ENCODE data around the gene CDH6. TPM values are rescaled to one million over a fixed set of nuclear protein-coding genes. Genes with fewer than 3 reads are reported as not detected.

Gene CDH6
- total RNA-seq, 2 donors from 2014 or later: 1.1 to 2.2 TPM

DNA sequence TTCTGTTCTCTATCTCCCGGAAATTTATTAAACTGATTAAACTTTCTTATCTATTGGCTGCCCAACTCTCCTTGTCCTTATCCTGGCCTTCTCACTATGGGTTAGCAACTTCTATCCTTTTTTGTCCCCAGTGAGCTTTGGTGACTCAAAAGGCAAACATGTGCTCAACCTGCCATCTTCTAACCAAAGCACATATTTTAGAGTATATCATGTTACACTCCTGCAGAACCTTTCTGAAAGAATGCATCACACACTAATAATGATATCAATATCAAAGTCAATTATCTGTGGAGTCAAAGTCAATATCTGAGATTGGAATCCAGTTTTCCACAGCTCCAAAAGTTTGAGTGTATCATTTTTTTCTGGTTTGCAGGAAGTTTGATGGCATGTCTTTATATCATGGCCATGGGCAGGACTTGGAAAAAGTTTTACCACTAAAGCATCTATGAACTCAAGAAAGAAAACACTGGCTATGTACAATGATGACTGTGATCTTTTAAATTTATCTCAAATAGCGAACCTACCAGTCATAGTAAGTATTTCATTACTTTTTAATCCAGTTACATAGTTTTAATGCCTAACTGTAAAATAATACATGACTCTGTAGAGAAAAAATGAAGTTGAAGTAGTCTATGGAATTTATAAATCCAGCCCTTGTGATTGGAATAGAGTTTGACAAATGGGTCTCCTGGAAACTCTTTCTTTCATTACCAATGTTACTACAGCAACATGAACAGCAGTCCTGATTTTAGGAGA is 171.6 kb downstream of the CDH6 start:
- Histone ChIP-seq H3K4me1 (no peaks in the 10 kb centered on the region), H3K36me3 (no peaks in the 10 kb centered on the region), H3K4me3 (no peak overlapping the region), H3K27ac (no peak overlapping the region), H3K27me3 (no peaks in the 10 kb centered on the region), H3K9me3 (no peaks in the 10 kb centered on the region)
- DNase-seq (ENCODE audit: low spot score): no peak
- TF ChIP-seq, protein P1, sequence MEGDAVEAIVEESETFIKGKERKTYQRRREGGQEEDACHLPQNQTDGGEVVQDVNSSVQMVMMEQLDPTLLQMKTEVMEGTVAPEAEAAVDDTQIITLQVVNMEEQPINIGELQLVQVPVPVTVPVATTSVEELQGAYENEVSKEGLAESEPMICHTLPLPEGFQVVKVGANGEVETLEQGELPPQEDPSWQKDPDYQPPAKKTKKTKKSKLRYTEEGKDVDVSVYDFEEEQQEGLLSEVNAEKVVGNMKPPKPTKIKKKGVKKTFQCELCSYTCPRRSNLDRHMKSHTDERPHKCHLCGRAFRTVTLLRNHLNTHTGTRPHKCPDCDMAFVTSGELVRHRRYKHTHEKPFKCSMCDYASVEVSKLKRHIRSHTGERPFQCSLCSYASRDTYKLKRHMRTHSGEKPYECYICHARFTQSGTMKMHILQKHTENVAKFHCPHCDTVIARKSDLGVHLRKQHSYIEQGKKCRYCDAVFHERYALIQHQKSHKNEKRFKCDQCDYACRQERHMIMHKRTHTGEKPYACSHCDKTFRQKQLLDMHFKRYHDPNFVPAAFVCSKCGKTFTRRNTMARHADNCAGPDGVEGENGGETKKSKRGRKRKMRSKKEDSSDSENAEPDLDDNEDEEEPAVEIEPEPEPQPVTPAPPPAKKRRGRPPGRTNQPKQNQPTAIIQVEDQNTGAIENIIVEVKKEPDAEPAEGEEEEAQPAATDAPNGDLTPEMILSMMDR (IDR thresholded peaks at IDR 0.05): no peak

DNA sequence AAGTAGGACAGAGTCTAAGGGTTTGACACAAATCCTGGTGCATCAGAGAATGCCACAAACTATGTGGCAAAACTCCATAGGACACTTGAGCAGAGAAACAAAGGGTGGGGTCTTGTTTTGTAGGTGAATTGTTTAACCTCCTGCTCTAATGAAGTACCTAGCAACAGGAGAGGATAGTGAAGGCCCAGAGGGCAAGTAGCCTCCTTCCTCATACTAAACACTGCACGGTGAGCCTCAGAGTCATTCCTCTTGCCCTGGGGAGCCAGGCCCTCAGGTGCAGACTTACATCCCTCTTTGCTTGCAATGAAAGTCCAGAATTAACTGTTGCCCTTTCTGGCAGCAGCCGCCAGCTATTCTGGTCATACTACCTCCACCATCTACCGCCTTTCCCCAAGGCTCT is 172.3 kb downstream of the CDH6 start:
- Histone ChIP-seq H3K9me3 (no peaks in the 10 kb centered on the region), H3K36me3 (no peaks in the 10 kb centered on the region), H3K4me1 (no peaks in the 10 kb centered on the region), H3K27ac (no peak overlapping the region), H3K27me3 (no peaks in the 10 kb centered on the region), H3K4me3 (no peak overlapping the region)
- no peak for DNase-seq (ENCODE audit: low spot score)
- TF ChIP-seq, protein P1 (IDR thresholded peaks at IDR 0.05): no peak

DNA sequence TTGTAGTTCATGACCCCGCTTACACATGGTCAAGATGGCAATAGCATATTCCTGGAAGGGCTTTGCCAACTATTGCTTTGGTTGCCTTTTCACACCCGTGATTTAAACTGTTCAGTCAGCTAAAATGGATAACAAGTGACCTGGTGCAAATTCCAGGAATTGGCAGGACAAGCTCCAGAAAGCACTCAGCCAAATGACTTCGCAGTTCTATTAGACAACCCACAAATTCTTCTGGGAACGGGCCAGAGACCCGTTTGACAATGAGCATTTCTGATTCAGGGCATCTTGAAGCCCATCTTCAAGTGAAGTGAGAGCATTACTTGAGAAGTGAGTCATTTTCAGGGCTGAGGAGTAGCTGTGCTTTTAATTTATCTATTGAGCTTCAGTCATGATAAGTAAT is 173.5 kb downstream of the CDH6 start:
- H3K27ac ChIP-seq: no peak overlapping the region
- no peaks in the 10 kb centered on the region for H3K9me3 ChIP-seq
- no peaks in the 10 kb centered on the region for H3K4me1 ChIP-seq
- no peaks in the 10 kb centered on the region for H3K36me3 ChIP-seq
- TF ChIP-seq, protein P1 (IDR thresholded peaks at IDR 0.05): no peak
- DNase-seq (ENCODE audit: low spot score): no peak
- H3K4me3 ChIP-seq: no peak overlapping the region
- H3K27me3 ChIP-seq: no peaks in the 10 kb centered on the region

DNA sequence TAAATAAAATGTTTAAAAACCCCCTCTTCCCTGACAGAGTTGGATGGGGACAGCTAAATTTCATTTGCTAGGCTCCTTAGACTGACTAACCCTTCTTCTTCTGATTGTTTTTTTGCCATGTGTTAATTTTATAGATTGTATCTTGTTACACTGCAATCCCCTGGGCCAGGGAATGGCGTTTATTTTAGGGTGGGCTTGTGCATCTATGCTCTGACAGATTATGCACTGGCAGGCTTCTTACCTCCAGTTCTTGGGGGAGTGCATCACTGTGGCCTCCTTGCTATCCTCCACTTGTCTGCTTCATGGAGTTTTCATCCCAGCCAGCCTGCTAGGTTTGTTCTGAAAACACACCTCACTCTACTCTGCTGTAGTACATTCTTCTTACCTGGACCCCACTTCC is 178.6 kb downstream of the CDH6 start:
- Histone ChIP-seq H3K9me3 (no peaks in the 10 kb centered on the region), H3K4me1 (no peaks in the 10 kb centered on the region), H3K27me3 (no peaks in the 10 kb centered on the region), H3K27ac (no peak overlapping the region), H3K36me3 (no peaks in the 10 kb centered on the region), H3K4me3 (no peak overlapping the region)
- DNase-seq (ENCODE audit: low spot score): no peak
- TF ChIP-seq, protein P1 (IDR thresholded peaks at IDR 0.05): no peak

DNA sequence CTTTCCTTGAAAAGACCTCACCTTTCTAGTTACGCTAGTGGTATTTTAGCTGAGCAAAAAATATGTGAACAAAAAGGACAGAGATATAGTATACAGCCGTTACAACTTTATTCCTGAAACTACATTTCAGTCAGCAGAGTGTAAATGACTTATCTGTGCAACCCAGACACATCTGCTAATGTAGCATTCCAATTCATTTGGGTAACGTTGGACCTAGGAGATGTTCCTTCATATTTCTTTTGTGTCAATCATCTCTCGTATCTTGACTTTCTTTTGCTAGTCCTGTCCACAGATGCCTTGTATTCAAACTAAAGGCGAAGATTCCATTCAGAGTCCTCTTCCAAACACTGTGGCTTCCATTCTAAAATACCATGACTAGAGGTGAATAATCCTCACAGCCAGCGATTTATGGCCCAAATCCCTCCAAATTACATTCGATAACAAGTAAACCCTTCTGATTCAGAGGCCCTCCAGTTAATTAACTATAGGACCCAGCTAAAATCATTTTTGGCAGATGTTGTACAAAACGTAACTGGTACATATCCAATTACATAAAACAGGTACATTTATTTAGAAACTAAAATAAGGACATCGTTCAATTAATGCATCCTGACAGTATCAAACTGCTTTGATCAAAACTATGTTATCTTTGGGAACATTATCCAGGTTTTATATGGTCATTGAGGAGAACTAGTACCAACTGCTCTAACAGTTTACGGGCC is 182.7 kb downstream of the CDH6 start:
- no peaks in the 10 kb centered on the region for H3K4me1 ChIP-seq
- no peaks in the 10 kb centered on the region for H3K36me3 ChIP-seq
- TF ChIP-seq, protein P1 (IDR thresholded peaks at IDR 0.05): no peak
- H3K4me3 ChIP-seq: no peak overlapping the region
- no peak overlapping the region for H3K27ac ChIP-seq
- H3K9me3 ChIP-seq: no peaks in the 10 kb centered on the region
- no peaks in the 10 kb centered on the region for H3K27me3 ChIP-seq
- DNase-seq (ENCODE audit: low spot score): no peak

Measured in right atrium auricular region (tissue), 2 donors.